HL-60/S4 treated with phorbol 12-myristate 13-acetate at 8.2 ng/mL for 4 days and 3 days (cell line): Measurements from ENCODE around the gene UTF1.

ENCODE experiments used
- in situ Hi-C: fragments of 300-500 bp; cut with MboI; formaldehyde crosslinking; loops from 2 replicates; pipeline ENCODE4 v1.15.0; 2022; ENCODE audit warnings: low sequenced_read_pairs

UTF1 gene

GRCh38 chr10:133230044-133230361 lies at the start of gene UTF1:
TSS of gene UTF1 (plus strand) at chr10:133230217. CDS start at chr10:133230289, 72 bp downstream.
- in situ Hi-C loops: no loop called here

GRCh38 chr10:133180965-133181639 lies 48.9 kb upstream of the UTF1 start:
- in situ Hi-C loops: no loop called here

GRCh38 chr10:133182190-133182589 lies 47.8 kb upstream of the UTF1 start:
- in situ Hi-C loops: no loop called here

- in situ Hi-C loops: no loop called here
These were observed 47.0 kb upstream of the UTF1 start for GRCh38 chr10:133182791-133183645.

GRCh38 chr10:133183646-133184378 lies 46.2 kb upstream of the UTF1 start:
- in situ Hi-C loops: no loop called here

GRCh38 chr10:133184591-133185244 lies 45.3 kb upstream of the UTF1 start:
- in situ Hi-C loops: no loop called here

- in situ Hi-C loops: no loop called here
These were observed 44.6 kb upstream of the UTF1 start for GRCh38 chr10:133185421-133185820.

- in situ Hi-C loops: no loop called here
These were observed 44.1 kb upstream of the UTF1 start for GRCh38 chr10:133185916-133186315.

GRCh38 chr10:133186416-133187090 lies 43.5 kb upstream of the UTF1 start:
- in situ Hi-C loops: no loop called here

- in situ Hi-C loops: no loop called here
These were observed 42.7 kb upstream of the UTF1 start for GRCh38 chr10:133187091-133187905.

- in situ Hi-C loops: no loop called here
These were observed 41.9 kb upstream of the UTF1 start for GRCh38 chr10:133187906-133188681.

- in situ Hi-C loops: no loop called here
These were observed 40.8 kb upstream of the UTF1 start for GRCh38 chr10:133189256-133189655.

- in situ Hi-C loops: no loop called here
These were observed 40.3 kb upstream of the UTF1 start for GRCh38 chr10:133189726-133190125.

- in situ Hi-C loops: no loop called here
These were observed 39.8 kb upstream of the UTF1 start for GRCh38 chr10:133190225-133190624.

- in situ Hi-C loops: no loop called here
These were observed 38.4 kb upstream of the UTF1 start for GRCh38 chr10:133191651-133192050.

- in situ Hi-C loops: no loop called here
These were observed 35.9 kb upstream of the UTF1 start for GRCh38 chr10:133194151-133194550.

GRCh38 chr10:133195096-133195495 lies 34.9 kb upstream of the UTF1 start:
- in situ Hi-C loops: no loop called here

- in situ Hi-C loops: no loop called here
These were observed 34.4 kb upstream of the UTF1 start for GRCh38 chr10:133195611-133196010.
